Uterus (tissue), 2 donors: ENCODE measurements around the gene NBEAL2.

Experiments used
- POLR2A ChIP-seq, 2 donors: fragments of 450-650 bp; IDR thresholded peaks; one replicate each; pipeline ENCODE4 v1.6.1; 2016; ENCODE audit warnings: antibody characterized with exemption in 2 of 2, mild to moderate bottlenecking in 1 of 2, moderate library complexity in 1 of 2
- TF ChIP-seq, protein P1 (sequence below), 4 experiments: fragments of 200-600 bp in 2 of 4; fragments of 450-650 bp in 2 of 4; sonication (generic) in 2 of 4; IDR thresholded peaks; one replicate each; pipeline ENCODE4 v1.5.1; 2016 to 2019; ENCODE audit warnings: antibody characterized with exemption in 4 of 4, mild to moderate bottlenecking in 2 of 4, moderate library complexity in 1 of 4

GRCh38 chr3:46971151-46971550 is 8.3 kb upstream of the NBEAL2 start:
- TF ChIP-seq, protein P1, sequence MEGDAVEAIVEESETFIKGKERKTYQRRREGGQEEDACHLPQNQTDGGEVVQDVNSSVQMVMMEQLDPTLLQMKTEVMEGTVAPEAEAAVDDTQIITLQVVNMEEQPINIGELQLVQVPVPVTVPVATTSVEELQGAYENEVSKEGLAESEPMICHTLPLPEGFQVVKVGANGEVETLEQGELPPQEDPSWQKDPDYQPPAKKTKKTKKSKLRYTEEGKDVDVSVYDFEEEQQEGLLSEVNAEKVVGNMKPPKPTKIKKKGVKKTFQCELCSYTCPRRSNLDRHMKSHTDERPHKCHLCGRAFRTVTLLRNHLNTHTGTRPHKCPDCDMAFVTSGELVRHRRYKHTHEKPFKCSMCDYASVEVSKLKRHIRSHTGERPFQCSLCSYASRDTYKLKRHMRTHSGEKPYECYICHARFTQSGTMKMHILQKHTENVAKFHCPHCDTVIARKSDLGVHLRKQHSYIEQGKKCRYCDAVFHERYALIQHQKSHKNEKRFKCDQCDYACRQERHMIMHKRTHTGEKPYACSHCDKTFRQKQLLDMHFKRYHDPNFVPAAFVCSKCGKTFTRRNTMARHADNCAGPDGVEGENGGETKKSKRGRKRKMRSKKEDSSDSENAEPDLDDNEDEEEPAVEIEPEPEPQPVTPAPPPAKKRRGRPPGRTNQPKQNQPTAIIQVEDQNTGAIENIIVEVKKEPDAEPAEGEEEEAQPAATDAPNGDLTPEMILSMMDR (IDR thresholded peaks at IDR 0.05) = no peak
- no peak for TF ChIP-seq POLR2A (IDR thresholded peaks at IDR 0.05)
